Mesodermal cell (in vitro differentiated cells): Measurements from ENCODE around the gene HOXA11. TPM values are rescaled to one million over a fixed set of nuclear protein-coding genes. Genes with fewer than 3 reads are reported as not detected.

ENCODE experiments used
- H3K27ac ChIP-seq: 2 replicates; pipeline ENCODE4 v1.7.0; 2013; ENCODE audit warnings: mild to moderate bottlenecking, low read depth, low read length, moderate library complexity; ENCODE audit not compliant: severe bottlenecking
- H3K36me3 ChIP-seq: 2 replicates; pipeline ENCODE4 v1.7.1; 2013; ENCODE audit warnings: mild to moderate bottlenecking, low read length, moderate library complexity; ENCODE audit not compliant: control insufficient read depth, insufficient read depth
- H3K4me1 ChIP-seq: one replicate; pipeline ENCODE4 v1.7.1; 2013; ENCODE audit warnings: mild to moderate bottlenecking, low read length; ENCODE audit not compliant: insufficient read depth, control insufficient read depth, poor library complexity, severe bottlenecking
- H3K4me3 ChIP-seq: 2 replicates; pipeline ENCODE4 v1.7.0; 2013; ENCODE audit warnings: low read length, control low read depth, mild to moderate bottlenecking; ENCODE audit not compliant: insufficient read depth, poor library complexity, severe bottlenecking; ENCODE audit errors: extremely low read depth
- H3K9me3 ChIP-seq: 2 replicates; pipeline ENCODE4 v1.7.1; 2013; ENCODE audit warnings: mild to moderate bottlenecking, low read length, moderate library complexity; ENCODE audit not compliant: control insufficient read depth
- WGBS, 2 experiments: methylation state at CpG; one replicate each; pipeline ENCODE4 v1.1.5; 2013; ENCODE audit warnings: missing lambda C conversion rate in 2 of 2; ENCODE audit not compliant: insufficient coverage in 2 of 2; 5-methylcytosine and 5-hydroxymethylcytosine counted together
- polyA plus RNA-seq, 2 experiments: library from polyadenylated mRNA; stranded (reverse); fragments of 50-300 nt; gene quantifications; one replicate each; pipeline ENCODE4 v1.2.3, GENCODE V29; 2013

HOXA11 gene
- polyA plus RNA-seq (2013, experiment 1 of 2): 2.0 TPM
- 1.8 TPM for polyA plus RNA-seq (2013, experiment 2 of 2)

GRCh38 chr7:27185013-27185853 is at the start of gene HOXA11:
HOXA11 (minus strand) TSS chr7:27185232; CDS start chr7:27185144, 88 bp downstream.
- Histone ChIP-seq H3K4me3 (peak within 1 kb of the TSS; percentile 34), H3K36me3 (no peaks in the 10 kb centered on the region), H3K4me1 (peaks cover 18% of the 10 kb centered on the region), H3K27ac (no peak within 1 kb of the TSS), H3K9me3 (no peaks in the 10 kb centered on the region)
- WGBS, 2 experiments: 2 to 3% methylated on average over 27 to 40 of the region's 43 CpGs

- Histone ChIP-seq H3K4me1 (peaks cover 10% of the 10 kb centered on the region), H3K27ac (no peak overlapping the region), H3K9me3 (no peaks in the 10 kb centered on the region), H3K4me3 (no peak overlapping the region), H3K36me3 (no peaks in the 10 kb centered on the region)
- WGBS, 2 experiments: 93 to 94% methylated on average over 4 of the region's 4 CpGs
Measured at GRCh38 chr7:27229448-27229847, 44.4 kb upstream of the HOXA11 start.

GRCh38 chr7:27224983-27225934 is 40.2 kb upstream of the HOXA11 start:
- 5% methylated on average over 56 to 60 of the region's 61 CpGs for WGBS, 2 experiments
- Histone ChIP-seq H3K27ac (no peak overlapping the region), H3K36me3 (no peaks in the 10 kb centered on the region), H3K9me3 (no peaks in the 10 kb centered on the region), H3K4me1 (peaks cover 10% of the 10 kb centered on the region), H3K4me3 (peak overlapping the region; percentile 20)

- Histone ChIP-seq H3K4me3 (no peak overlapping the region), H3K27ac (no peak overlapping the region), H3K9me3 (no peaks in the 10 kb centered on the region), H3K4me1 (peaks cover 10% of the 10 kb centered on the region), H3K36me3 (no peaks in the 10 kb centered on the region)
Measured at GRCh38 chr7:27223941-27224575, 39.0 kb upstream of the HOXA11 start.

- Histone ChIP-seq H3K36me3 (no peaks in the 10 kb centered on the region), H3K4me3 (no peak overlapping the region), H3K4me1 (peaks cover 10% of the 10 kb centered on the region), H3K9me3 (no peaks in the 10 kb centered on the region), H3K27ac (no peak overlapping the region)
- 90 to 100% methylated on average over 1 to 2 of the region's 3 CpGs for WGBS, 2 experiments
Measured at GRCh38 chr7:27221201-27221797, 36.3 kb upstream of the HOXA11 start.

GRCh38 chr7:27220440-27220955 is 35.5 kb upstream of the HOXA11 start:
- Histone ChIP-seq H3K4me1 (peaks cover 7% of the 10 kb centered on the region), H3K9me3 (no peaks in the 10 kb centered on the region), H3K36me3 (no peaks in the 10 kb centered on the region), H3K27ac (no peak overlapping the region), H3K4me3 (no peak overlapping the region)
- WGBS, 2 experiments: 86 to 90% methylated on average over 40 of the region's 45 CpGs

GRCh38 chr7:27219821-27220220 is 34.8 kb upstream of the HOXA11 start:
- H3K27ac ChIP-seq: no peak overlapping the region
- WGBS, 2 experiments: 89 to 100% methylated on average over 1 to 4 of the region's 4 CpGs
- H3K4me1 ChIP-seq: no peaks in the 10 kb centered on the region
- no peaks in the 10 kb centered on the region for H3K9me3 ChIP-seq
- H3K4me3 ChIP-seq: no peak overlapping the region
- no peaks in the 10 kb centered on the region for H3K36me3 ChIP-seq

- Histone ChIP-seq H3K36me3 (no peaks in the 10 kb centered on the region), H3K9me3 (no peaks in the 10 kb centered on the region), H3K27ac (no peak overlapping the region), H3K4me3 (no peak overlapping the region), H3K4me1 (peaks cover 9% of the 10 kb centered on the region)
Measured at GRCh38 chr7:27217951-27218350, 32.9 kb upstream of the HOXA11 start.

GRCh38 chr7:27215356-27215755 is 30.3 kb upstream of the HOXA11 start:
- 93% methylated on average over 2 of the region's 2 CpGs; no CpG with 5 or more reads in 1 of the 2 experiments for WGBS, 2 experiments
- Histone ChIP-seq H3K4me1 (peaks cover 9% of the 10 kb centered on the region), H3K9me3 (no peaks in the 10 kb centered on the region), H3K36me3 (no peaks in the 10 kb centered on the region), H3K27ac (no peak overlapping the region), H3K4me3 (no peak overlapping the region)
